Stimulated activated CD8-positive, alpha-beta memory T cell treated with anti-CD3 and anti-CD28 coated beads, Interleukin-7, amount 100 ng/mL, for 4 hours (primary cell): Measurements from ENCODE around the gene KRTAP1-1.
"Not testable (repeated sequence)": the region's sequence is repeated elsewhere in the genome, so short reads cannot be mapped to it uniquely, and the experiment has no call there.

Source experiments
- DNase-seq, 2 donors: peaks; one replicate each; pipeline ENCODE4 v3.0.0-alpha.2; 2020; ENCODE audit warnings: low read depth in 2 of 2

Gene KRTAP1-1, protein sequence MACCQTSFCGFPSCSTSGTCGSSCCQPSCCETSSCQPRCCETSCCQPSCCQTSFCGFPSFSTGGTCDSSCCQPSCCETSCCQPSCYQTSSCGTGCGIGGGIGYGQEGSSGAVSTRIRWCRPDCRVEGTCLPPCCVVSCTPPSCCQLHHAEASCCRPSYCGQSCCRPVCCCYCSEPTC

DNA sequence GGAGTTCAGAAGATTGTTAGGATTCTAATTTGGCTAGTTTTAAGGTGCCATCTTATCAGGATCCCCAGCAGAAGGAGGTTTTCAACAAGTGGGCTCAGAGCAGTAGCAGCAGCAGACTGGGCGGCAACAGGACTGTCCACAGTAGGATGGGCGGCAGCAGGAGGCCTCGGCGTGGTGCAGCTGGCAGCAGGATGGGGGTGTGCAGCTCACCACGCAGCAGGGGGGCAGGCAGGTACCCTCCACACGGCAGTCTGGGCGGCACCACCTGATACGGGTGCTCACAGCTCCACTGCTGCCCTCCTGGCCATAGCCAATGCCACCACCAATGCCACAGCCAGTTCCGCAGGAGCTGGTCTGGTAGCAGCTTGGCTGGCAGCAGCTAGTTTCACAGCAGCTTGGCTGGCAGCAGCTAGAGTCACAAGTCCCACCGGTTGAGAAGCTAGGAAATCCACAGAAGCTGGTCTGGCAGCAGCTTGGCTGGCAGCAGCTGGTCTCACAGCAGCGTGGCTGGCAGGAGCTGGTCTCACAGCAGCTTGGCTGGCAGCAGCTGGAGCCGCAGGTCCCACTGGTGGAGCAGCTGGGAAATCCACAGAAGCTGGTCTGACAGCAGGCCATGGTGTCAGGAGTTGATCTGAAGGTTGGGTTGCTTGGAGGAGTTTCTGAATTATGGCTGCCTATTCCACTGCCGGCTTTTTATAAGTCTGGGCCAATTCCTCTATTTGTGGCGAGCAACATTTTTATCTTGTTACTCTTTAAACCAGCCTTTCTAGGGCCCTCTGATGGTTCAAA, at the start of gene KRTAP1-1:
TSS of gene KRTAP1-1 (minus strand) at position 668 of the 789 bp plus-strand sequence. CDS start at position 615, 53 bp downstream.
- DNase-seq = not testable (repeated sequence)

DNA sequence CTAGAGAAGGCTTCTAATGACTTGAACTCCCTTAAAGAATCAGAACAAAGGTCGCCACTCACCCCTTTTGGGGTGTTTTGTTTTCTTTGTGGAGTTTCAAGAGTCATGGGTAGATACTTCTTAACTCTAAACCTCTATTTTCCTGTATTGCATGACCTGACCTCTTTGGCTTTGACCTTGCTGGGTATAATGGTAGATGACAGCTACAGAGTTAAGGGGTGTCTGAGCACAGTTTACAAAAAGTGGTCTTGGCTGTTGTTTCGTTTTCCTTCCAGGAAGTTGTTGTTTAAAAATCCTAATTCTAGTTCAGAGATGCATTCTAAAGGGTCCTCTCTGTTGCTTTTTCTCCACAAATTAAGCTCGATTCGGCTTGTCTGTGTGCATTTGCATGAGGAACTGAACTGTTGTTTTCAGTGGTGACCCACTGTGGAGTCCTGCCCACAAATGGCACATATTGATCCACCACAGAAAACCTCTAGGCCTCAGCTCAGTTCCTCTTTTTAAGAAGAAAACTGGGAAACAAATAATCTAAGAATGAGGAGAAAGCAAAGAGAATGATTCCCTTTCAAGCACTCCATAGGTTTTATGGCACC, 47.6 kb upstream of the KRTAP1-1 start:
- DNase-seq = not testable (repeated sequence)

DNA sequence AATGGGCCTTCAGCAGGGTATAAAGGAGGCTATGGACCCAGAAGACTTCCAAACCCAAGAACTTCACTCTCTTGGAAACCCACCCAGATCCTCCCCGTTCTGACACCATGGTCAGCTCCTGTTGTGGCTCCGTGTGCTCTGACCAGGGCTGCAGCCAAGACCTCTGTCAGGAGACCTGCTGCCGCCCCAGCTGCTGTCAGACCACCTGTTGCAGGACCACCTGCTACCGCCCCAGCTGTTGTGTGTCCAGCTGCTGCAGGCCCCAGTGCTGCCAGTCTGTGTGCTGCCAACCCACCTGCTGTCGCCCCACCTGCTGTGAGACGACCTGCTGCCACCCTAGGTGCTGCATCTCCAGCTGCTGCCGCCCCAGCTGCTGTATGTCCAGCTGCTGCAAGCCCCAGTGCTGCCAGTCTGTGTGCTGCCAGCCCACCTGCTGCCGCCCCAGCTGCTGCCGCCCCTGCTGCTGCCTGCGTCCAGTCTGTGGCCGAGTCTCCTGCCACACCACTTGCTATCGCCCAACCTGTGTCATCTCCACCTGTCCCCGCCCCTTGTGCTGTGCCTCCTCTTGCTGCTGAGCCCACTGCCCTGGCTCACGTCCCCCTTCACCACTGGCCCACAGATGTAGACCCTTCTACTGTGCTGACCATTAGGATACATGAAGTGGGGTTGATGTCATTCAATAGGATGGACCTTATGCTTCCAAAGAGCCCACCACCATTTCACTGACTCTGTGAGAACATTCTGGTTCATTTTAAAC, 43.0 kb upstream of the KRTAP1-1 start, which contains the start of gene KRTAP4-7:
TSS of gene KRTAP4-7 (plus strand) at position 51 of the 757 bp plus-strand sequence. CDS start at position 108, 57 bp downstream.
- DNase-seq = not testable (repeated sequence)

DNA sequence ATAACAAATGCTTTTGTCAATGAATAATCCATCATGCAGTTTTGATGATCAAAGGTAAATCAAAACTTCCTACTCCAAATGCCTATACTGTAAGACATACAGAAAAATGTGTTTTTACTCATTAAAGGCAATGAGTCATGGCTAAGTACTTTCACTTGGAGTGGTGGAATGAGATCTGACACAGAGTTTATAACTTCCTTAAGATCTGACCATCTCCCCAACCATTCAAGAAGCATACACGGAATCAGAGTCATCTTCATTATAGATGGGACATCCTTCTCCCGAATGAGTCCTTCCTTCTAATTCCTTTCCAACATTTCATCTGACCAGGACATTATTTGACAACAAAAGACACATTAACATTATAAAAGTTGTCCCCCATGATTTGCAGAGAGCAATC, 42.2 kb upstream of the KRTAP1-1 start:
- DNase-seq = not testable (repeated sequence)

DNA sequence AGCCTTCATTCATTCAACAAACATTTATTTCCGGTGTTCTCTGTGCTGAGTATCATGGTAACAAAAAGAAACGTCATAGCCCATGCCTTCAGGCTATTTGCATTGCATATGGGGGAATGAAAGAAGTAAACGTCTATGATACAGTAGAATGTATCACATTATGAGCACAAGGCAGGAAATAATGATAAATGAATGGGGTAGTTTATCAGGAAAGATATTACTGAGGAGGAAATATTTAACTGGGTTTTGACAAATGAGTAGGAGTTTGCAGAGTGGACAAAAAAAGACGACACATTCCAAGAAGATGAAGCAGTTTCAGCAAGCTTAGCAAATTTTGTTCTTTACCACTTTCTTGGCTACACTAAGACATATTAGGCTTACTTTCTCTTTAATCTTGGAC, 41.4 kb upstream of the KRTAP1-1 start:
- DNase-seq = no peak

DNA sequence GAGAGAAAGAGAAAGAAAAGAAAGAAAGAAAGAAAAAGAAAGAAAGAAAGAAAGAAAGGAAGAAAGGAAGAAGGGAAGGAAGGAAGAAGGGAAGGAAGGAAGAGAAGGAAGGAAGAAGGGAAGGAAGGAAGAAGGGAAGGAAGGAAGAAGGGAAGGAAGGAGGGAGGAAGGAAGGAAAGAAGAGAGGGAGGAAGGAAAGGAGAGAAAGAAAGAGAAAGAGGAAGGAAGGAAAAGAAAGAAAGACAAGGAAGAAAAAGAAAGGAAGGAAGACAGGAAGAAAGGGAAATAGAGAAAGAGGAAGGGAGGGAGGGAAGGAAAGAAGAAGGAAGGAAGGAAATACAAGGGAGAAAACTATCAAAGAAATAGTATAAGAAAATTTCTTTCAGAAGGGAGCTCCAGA, 35.5 kb upstream of the KRTAP1-1 start:
- no peak for DNase-seq

DNA sequence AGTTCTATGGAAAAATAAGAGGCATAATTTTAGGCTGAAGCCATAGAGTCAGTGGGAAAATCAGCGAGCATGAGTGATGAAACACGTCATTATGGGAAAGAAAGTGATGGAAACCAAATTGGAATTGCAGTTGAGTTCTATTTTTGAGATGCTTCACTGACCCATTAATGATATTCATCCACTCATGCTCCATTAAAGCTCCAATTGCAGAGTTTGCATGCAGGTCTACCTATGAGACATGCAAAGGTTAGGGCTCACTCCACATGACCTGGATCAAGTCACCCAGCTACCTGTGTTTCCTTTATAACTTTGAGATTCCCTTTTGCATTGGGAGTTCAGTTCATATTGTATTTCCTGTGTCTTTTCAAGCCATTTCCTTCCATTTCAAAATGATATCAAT, 32.4 kb upstream of the KRTAP1-1 start:
- no peak for DNase-seq

DNA sequence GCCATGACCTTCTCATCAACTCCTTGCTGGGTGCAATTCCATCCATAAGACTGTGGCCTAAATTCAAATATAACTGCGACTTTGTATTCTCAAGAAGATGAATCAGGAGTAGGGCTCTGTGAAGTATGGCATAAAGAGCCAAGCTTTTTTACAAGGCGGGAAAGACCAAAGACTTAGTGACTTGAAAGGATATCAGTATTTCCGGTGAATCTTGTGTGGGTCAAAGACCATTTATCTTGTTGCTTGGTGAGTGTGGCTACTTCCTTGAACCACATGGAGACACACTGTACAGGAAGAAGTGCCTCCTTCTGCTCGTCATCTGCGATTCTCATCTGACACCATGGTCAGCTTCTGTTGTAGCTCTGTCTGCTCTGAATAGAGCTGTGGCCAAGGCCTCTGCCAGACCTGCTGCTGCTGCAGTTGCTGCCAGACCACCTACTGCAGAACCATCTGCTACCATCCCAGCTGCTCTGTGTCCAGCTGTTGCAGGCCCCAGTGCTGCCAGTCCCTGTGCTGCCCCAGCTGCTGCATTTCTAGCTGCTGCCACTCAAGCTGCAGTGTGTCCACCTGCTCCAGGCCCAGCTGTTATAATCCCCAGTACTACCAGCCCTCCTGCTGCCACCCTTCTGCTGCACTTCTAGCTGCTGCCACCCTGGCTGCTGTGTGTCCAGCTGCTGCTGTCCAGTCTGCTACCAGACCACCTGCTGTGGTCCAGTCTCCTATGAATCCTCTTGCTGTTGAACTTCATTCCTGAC, 30.5 kb upstream of the KRTAP1-1 start:
- no peak for DNase-seq

DNA sequence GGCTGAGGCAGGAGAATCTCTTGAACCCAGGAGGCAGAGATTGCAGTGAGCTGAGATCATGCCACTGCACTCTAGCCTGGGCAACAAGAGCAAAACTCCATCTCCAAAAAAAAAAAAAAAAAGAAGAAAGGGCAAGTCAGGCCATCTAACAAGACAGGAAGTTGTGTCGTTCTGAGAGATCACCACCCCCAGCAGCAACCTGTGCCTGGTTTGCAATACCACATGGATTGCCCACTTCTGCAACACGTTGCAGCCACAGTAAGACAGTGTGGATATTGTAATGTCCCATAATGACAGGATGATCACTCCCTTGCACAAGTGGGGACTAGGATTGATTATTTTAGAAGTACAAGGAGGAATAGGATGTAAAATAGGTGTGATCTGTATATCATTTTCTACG, 27.8 kb upstream of the KRTAP1-1 start:
- no peak for DNase-seq

DNA sequence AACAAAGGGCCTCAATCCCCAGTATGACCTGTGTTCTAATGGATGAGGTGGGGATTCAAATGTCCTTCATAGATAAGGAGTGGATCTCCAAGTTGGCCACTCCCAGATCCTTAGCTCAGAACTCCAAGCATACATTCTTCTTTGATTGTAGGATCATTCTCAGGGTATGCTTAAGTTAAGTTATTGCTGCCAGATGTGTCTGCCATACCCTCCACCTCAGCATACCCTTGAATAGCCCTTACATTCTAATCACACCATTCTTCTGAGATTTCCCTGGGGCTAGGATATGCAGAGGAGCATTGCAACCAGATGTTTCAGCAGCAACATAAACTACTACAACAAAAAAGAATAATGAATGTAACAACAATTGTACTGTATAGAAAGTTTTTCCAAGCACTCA, 26.0 kb upstream of the KRTAP1-1 start:
- no peak for DNase-seq

DNA sequence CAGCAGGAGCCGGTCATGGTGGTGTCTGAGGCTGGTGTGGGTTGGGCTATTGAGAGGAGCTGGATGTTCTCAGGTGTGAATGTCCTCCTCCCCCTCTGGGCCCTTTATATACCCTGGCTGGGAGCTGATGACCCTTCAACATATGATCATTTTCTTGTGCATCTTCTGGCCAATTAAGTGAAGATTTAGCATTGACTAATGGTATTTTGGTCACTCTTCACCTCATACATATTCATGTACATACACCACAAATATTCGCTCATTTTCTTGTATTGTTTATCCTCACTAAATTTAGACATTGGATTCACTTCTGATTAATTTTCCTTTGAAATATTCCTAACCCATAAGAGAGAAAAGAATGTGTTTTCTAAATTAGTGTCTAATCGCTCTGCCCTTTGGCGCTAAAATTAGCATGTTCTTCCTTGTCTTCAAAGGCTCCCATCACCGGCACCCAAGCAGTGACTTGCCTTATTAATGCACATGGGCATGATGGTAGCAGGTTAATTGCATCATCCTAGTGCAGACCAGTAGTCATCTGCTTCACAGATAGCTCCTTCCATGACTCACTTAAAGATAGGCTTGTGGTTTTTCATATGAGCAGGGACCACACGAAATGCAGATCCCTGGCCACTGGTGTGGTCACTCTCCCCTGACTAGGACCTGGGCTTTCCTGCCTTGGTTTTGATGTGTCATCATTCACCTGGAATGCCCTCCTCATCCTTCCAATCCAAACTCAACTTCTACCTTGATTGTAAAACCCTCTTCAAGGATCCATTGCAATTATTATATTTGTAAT, 24.8 kb upstream of the KRTAP1-1 start, which contains the start of gene KRTAP2-4:
TSS of gene KRTAP2-4 (minus strand) at position 51 of the 796 bp plus-strand sequence. CDS start at position 17, 34 bp downstream.
- no peak for DNase-seq

DNA sequence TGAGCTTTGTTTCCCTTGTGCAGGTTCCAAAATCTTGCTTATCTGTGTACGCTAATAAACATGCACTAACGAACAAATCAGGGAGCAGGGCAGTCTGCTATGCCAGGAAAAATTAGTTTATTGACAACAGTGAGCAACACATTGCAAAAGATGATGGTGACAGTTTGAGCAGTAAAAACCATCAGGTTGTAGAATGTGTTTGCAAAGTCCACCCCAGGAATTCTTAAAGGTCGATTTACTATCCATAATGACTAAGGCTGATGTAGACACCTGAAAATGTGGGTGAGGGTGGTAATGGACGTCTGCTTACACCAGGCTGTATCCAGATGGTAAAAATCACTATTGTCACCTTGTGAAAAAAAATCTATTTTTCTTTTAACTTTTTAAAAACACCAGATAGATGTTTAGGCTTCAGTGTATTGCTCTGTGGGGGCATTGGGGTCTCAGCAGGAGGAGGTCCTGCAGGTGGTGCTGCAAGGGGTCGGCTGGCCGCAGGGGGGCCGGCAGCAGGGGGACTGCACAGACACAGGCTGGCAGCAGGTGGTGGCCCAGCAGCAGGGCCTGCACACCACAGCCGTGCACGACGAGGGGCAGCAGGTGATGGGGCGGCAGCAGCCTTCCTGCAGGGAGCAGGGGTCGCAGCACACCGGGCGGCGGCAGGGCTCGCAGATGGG, 23.9 kb upstream of the KRTAP1-1 start:
- DNase-seq = not testable (repeated sequence)

DNA sequence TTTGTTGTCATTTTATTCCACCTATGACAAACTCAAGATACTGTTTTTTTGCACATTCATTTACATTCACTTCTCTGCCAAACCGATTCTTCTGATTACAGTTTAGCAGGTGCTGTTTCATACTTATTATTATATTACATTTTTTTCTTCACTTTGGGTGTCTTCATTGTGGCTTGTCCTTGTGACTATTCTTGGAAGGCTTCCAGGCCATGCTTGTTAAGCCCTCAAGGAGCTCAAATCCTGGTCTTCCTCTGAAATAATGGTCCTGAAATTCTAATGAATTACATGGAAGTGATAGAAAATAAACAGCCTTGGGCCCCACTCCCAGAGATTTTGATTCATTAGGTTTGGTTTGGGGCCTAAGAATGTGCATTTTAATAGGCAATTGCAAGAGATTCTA, 23.1 kb upstream of the KRTAP1-1 start:
- no peak for DNase-seq

DNA sequence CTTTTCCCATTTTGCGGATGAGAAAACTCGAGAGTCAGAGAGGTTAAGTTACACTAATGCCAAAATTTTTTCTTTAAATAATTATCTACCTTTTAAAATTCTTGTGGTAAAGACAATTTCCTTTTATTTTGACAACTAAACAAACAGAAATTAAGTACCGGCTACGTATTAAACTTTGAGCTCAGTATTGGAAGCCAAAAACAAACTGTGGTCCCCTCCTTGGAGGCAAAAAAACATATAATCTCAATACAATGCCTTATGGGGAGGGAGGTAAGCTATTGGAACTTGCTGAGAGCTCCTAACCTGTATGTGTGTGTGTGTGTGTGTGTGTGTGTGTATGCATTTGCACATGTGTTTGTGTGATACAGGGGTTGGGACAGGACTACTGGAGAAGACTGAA, 22.2 kb upstream of the KRTAP1-1 start:
- DNase-seq = no peak

DNA sequence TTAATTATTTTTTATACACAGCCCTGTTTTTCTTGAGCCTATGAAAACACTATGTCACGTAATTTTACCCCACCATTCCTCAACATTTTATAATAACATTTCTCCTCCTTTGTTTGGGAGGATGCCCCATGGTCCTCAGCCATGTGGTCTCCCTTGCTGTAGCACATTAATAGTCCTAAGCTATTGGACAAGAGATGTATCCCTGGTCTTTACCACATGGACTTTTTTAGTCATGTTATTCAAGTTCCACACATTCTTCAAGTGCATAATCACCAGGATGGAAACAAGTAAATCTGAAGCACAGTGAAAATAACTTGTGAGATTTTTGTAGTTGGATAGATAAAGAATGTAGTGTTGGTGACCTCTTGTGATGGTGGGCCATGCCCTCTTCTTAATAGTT, 20.7 kb upstream of the KRTAP1-1 start:
- DNase-seq = no peak

DNA sequence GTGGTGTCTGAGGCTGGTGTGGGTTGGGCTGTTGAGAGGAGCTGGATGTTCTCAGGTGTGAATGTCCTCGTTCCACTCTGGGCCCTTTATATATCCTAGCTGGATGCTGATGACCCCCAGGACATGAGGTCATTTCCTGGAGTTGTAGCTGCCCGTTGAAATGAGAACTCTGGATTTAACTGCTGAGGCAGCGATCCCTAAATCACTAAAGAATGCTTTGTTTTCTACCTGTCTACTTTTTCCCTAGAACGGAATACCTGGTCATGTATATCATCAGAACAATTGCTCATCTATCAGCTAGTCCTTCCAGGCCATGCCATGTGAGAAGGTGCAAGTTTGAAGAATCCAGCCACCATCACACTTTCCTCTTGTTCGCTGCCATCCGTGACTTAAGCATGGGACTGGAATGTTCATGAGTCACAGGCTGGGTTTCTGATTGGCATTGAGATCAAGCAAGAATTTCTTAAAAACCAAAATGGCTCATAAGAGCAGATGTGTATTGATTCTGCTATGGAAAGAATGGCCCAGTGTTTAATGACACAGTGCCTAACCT, 18.9 kb upstream of the KRTAP1-1 start, which contains the start of gene KRTAP2-3:
TSS of gene KRTAP2-3 (minus strand) at position 63 of the 553 bp plus-strand sequence. CDS start 64 bp downstream, outside the sequence.
- no peak for DNase-seq

DNA sequence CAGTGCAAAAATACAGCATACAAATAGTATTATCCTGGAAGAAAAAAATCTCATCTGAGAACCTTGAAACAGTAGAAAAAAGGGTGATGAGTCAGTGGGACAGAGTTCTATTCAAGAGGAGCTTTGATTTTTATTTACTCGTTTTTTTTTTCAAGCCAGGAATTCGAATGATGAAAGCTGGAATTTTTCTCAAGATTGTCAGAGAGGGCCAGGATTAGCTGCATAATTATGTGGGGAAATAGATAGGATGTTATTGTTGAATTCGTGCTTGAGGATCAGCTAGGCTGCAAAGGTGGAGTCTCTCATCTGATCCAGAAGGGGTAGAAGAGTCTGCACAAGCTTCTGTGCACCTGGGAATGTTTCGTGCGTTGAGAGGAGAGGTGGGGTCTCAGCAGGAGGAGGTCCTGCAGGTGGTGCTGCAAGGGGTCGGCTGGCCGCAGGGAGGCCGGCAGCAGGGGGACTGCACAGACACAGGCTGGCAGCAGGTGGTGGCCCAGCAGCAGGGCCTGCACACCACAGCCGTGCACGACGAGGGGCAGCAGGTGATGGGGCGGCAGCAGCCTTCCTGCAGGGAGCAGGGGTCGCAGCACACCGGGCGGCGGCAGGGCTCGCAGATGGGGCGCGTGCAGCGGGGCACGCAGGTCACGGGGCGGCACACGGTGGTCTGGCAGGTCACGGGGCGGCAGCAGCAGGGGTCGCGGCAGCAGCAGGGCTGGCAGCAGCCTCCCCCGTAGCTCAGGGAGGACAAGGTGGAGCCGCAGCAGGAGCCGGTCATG, 18.2 kb upstream of the KRTAP1-1 start:
- DNase-seq = not testable (repeated sequence)

DNA sequence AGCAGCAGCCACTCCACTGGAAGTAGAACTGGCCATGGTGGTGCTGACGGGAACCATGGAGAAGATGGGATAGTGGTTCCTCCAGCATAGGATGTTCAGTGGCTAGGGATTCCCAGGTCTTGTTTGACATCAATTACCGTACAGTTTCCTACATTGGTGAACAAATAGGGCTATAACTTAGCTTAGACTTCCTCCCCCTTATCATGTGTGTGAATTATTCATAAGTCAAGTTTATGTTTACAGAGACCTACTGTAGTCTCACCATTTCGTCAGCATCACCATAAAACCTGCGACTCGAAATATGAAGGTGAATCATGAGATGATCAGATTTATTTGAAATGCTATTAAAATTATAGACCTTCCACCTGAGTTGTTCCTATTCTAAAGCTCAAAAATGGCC, 17.5 kb upstream of the KRTAP1-1 start:
- no peak for DNase-seq

DNA sequence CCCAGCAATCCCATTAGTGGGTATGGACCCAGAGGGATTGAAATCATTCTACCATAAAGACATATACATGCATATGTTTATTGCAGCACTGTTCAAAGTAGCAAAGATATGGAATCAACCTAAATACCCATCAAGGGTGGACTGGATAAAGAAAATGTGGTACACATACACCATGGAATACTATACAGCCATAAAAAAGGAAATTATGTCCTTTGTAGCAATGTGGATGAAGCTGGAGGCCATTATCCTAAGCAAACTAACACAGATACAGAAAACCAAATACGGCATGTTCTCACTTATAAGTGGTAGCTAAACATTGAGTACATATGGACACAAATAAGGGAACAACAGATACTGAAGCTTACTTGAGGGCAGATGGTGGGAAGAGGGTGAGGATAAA, 16.3 kb upstream of the KRTAP1-1 start:
- no peak for DNase-seq
